B cell (primary cell): Measurements from ENCODE around the gene NRP1.

Experiments
- CTCF ChIP-seq: fragments of 200-600 bp; IDR thresholded peaks from one replicate; pipeline ENCODE4 v1.8.0; 2022; ENCODE audit warnings: antibody characterized with exemption, mild to moderate bottlenecking
- EZH2 ChIP-seq: IDR thresholded peaks from 2 replicates; pipeline ENCODE4 v1.6.1; 2012; ENCODE audit warnings: borderline replicate concordance, low read depth, mild to moderate bottlenecking, moderate library complexity, low read length; ENCODE audit not compliant: insufficient read depth, poor library complexity, severe bottlenecking

GRCh38 chr10:33301097-33301789, 33.2 kb downstream of the NRP1 start:
- TF ChIP-seq EZH2 = no peak
- TF ChIP-seq CTCF = no peak
